GM12872 (cell line): ENCODE results near the gene IMMT.

Experiments
- CTCF ChIP-seq: IDR thresholded peaks from 3 replicates; pipeline ENCODE4 v1.5.1; 2011; ENCODE audit warnings: low read depth, mild to moderate bottlenecking, low read length, moderate library complexity; ENCODE audit not compliant: insufficient read depth

Gene IMMT

GRCh38 chr2:86172610-86173009 lies 22.7 kb downstream of the IMMT start:
- no peak for TF ChIP-seq CTCF

GRCh38 chr2:86171295-86171694 lies 24.0 kb downstream of the IMMT start:
- TF ChIP-seq CTCF, result no peak

- no peak for TF ChIP-seq CTCF
Observed at GRCh38 chr2:86170449-86170848, 24.8 kb downstream of the IMMT start.

- TF ChIP-seq CTCF, result no peak
Observed at GRCh38 chr2:86160156-86160952, 34.9 kb downstream of the IMMT start.

- TF ChIP-seq CTCF, result no peak
Observed at GRCh38 chr2:86158286-86158685, 37.0 kb downstream of the IMMT start.

GRCh38 chr2:86157009-86157556 lies 38.2 kb downstream of the IMMT start:
- no peak for TF ChIP-seq CTCF

- no peak for TF ChIP-seq CTCF
Observed at GRCh38 chr2:86150502-86150901, 44.8 kb downstream of the IMMT start.
